Amniotic stem cell (primary cell): ENCODE results near the gene PRKCA.
A peak's percentile ranks its signal among the peaks of the same experiment; 100 is the strongest.
"Not testable (repeated sequence)": the region's sequence is repeated elsewhere in the genome, so short reads cannot be mapped to it uniquely, and the experiment has no call there.

Experiments
- DNase-seq: peaks from one replicate; lab custom pipeline; 2025; lab: John Stamatoyannopoulos, UW

Gene PRKCA

DNA sequence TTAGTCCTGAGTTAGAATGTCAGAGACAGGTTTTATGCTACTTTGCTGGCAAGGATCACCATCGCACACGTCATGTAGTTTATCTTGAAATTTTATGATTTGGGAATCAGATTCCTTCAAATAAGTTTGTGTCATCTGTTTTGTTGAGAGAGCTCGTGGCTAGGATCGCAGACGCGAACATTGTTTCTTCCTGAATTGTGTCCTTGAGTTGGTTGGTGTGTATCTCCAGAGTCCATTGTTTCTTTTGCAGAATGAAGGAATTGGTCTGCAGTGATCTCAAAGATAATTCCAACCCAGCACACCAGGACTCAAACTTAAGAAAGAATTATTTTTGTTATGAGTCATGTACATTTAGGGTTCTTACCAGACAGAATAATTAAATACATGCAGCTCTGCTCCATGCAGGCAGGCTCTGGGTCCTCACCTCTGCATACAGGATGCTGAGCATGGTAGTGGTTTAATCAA lies 51.6 kb downstream of the PRKCA start:
- DNase-seq, result no peak

DNA sequence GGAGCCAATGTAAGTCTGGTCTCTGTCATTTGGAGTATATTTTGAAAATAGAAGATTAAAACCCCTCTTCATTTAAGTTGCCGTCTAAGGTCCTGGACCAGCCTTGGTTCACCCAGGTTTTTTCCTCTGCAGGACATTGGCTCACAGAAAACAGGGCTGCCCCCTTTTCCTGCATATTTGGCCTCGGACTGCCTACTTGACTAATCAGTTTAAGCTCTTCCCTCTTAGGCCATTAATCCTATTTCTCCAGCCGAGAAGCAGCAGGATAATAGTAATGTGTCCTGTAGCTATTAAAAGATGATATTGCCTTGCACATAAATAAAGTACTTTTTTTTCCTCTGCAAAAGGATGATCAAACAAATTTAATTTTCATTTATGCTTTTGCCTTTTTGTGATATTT lies 52.1 kb downstream of the PRKCA start:
- DNase-seq, result no peak

DNA sequence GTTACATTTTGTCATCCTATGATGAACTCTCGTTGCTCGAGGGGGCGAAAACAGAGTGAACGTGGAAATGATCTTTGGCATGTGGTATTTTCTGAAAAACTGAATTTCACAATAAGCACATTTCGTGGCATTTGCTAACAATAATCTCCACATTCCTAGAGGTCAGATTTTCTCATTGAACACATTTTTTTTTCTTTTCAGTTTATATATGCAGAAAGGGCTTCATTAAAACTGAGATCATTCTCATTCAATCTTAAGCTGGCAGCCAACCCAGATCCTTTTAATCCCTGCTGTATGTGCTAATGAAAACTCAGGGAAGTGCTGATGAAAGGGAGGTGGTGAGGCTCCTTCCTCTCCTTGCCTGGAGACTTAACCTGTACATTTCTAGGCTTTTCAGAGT lies 52.6 kb downstream of the PRKCA start:
- DNase-seq, result no peak

DNA sequence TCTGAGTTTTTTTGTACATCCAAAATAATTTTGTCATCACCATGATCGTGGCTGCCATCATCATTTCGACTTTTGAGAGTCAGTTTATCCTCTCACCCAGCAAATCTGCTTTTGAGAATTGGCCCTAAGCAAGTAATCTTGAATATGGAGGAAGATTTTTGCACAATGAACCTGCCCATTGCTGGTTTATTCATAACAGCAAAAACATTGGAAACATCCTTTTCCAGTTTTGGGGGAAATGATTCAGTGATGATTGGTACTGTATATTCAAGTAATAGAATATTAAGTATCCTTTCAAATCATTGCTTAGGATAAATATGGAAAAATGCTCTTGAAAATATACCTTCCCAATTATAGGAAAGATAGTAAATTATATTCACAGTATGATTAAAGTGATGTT lies 53.1 kb downstream of the PRKCA start:
- no peak for DNase-seq

DNA sequence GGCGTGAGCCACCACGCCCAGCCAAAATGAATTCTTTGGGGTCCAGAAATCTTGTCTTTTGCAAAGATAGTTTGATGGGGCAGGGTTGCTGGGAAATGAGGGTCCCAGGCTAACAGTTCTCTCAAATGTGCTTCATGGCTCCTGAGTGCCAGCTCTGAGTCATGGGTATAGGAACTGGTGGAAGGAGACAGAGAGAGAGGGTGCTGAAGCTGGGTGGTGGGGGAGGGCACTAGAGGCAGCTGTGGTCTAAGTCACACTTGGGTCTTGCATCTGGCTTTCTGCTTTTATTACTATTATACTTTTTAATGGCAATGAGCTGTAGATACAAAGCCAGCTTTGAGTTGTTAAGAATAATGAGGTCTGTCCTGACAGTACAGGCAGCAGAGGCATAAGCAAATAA lies 54.6 kb downstream of the PRKCA start:
- DNase-seq, result no peak

DNA sequence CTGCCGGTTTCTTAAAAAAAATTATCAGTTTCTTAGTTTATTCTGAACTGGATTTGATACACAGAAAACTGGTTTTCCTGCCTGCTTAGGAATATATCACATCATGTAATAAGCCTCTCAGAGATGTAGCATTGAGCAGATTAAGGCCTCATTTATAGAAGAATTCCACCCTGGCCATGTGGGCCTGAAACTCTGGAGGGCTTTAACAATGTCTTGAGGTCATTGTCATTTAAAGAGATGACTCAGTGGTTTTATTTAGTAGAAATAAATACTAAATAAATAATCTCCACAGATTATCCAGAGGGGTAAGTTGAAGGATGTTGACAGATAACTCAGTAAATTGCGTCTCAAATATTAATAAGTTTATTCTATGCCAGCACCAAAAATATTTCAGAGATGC lies 56.9 kb downstream of the PRKCA start:
- no peak for DNase-seq

DNA sequence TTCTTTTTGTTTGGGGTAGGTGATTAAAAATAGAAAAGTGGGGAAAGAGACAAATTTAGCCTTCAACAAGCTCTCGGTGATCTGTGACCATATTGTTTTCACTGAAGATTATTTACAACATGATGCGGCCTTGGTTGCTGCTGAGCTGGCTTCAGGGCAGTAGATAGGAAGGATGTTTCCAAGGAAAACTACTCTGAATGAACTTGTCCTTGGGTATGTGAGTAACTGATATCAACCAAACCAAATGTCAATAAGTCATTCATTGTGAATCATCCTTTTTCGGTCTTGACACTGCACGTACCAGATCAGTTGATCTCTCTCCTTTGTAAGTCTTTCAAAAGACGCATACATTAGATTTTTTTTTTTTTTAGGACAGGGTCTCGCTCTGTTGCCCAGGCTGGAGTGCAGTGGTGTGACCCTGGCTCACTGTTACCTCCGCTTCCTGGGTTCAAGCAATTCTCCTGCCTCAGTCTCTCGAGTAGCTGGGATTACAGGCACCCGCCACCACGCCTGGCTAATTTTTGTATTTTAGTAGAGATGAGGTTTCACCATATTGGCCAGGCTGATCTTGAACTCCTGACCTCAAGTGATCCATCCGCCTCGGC lies 58.6 kb downstream of the PRKCA start:
- DNase-seq, result not testable (repeated sequence)

DNA sequence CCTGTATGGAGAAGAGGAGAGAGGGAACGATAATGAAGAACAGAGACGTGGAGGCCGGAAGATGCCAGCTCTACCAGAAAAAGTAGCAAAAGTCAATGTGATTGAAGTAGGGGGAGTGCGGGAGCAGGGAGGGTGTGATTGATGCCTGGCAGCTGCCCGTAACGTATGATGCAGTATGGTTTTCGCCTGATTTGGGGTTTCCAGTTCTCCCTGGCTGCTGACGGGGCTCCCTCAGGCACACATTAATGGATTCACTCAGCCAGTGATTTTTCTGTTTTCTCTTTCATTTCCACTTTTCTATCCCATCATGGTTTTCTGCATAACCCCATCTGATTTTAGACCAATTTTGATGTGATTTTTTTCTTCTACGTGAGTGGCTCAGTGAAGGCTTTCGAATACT lies 62.1 kb downstream of the PRKCA start:
- no peak for DNase-seq

DNA sequence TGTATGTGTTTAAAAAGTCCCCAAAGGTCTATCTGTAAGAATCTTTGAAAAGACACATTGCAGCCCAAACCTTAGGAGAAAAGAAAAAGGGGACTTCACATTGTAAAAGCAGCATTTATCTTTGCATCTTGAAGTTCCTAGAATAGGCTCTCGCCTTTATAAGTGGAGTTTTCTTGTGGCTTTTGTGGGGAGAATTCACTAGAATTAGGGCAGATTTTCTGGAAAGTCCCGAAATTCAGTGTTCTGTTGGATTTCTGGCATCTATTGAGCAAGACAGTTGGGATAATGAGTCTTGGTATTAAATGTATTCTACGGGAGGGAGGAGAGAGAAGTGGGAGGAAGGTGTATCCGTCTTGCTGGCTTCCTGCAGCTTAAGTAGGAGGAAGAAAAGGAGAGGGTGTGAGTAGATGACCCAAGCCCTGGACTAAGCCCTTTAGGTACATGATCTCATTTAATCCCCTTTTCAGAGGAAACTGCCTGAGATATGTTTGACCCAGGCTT lies 62.6 kb downstream of the PRKCA start:
- no peak for DNase-seq

DNA sequence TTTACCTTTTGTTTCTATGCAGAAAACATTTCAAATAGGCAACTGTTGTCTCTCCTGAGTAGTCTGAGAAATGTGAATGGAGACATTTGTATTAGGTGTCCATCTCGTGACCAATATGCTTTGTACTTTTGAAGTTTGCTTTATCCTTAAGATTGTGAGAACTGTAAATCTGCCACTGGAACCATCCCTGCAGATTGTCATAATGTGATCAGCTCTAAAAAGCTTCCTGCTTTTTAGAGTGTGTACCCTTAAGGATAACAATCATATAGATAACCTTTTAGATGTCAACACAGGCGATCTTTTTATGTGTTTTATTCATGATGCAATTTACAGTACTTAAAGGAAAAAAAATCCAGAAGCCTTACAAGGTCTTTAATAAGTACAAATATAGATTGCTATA lies 63.5 kb downstream of the PRKCA start:
- no peak for DNase-seq

DNA sequence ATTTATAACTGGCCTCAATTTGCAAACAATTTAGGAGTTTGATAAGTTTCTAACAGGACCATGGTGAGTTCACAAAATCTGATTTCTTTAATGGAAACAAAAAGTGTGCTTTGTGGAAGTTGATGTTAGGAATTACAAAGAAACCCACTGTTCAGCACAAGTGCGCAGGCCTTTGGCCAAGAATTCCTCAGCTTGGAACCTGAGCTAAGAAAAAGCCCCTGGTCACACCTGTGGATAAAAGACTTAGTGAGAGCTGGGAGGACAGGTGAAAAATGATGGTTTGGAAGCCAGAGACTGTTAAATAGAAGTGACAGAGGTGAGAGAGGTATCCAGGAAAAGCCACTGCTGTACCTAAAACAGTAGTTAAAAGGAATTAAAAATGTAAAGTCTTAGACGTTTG lies 64.7 kb downstream of the PRKCA start:
- no peak for DNase-seq

DNA sequence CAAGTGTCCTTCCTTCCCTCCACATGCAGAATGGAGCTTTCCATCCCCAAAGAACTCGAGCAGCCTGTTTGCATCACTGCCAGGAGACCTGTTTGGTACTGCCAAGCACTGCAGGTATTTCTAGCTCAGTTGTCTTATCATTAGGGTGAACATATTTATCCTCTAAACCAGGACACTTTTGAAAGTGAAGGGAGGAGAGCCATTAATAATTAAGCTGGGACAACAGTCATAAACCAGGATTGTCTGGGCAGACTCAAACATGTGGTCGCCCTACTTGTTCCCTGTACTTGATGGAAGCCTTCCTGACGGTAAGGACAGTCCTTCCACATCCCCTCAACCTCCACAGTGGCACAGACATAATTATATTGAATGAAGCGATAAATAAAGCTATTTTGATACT lies 67.4 kb downstream of the PRKCA start:
- no peak for DNase-seq

DNA sequence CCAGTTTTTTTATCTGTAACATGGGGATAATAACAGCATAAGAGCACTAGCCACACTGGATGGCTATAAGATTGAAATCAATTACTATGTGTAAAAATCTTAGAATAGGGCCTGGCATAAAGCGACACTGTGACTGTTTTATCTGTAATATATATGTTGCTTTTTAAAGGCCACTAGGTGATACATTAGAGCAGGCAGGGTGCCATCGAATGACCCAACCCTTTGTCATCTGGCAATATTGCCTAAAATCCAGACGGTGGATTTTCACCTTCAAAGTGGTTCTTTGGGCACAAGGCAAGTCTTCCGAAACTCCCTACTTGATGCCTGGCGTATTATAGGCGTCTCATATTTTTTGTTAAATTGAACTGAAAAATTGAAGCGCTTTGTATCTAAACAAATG lies 69.1 kb downstream of the PRKCA start:
- DNase-seq, result no peak

DNA sequence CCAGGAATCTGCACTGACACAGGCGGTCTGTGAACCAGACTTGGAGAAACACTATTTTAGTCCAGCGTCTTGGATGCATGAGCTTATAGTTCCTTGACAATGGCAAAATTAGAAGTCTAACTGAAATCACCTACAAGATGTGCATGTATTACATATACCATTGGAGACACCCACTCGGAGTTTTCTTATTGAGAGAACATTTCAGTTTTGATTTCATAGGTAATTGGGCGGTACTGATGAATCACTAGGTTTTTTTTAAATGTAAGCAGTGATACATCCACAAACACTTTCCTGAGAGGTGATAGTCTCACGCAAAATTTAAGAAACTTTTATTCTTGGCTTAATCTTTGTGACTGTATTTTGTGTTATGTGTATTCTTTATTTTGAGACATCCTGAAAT lies 69.8 kb downstream of the PRKCA start:
- no peak for DNase-seq

DNA sequence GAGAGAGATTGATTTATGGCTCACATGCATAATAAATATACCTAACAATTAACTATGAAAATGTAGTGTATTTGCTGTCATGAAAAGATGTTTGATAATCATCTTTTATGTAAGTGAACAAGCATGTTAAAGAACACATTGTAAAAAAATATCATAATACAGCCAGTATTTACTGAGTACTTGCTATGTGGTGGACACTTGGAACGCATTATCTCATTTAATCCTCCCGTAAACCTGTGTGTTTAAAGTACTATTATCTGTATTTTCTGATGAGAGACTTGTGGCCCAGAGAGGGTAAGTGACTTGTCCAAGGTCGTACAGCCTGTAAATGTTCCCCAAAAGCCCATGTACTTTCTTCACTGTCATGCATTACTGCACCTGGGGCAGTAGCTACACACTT lies 70.7 kb downstream of the PRKCA start:
- DNase-seq, result no peak

DNA sequence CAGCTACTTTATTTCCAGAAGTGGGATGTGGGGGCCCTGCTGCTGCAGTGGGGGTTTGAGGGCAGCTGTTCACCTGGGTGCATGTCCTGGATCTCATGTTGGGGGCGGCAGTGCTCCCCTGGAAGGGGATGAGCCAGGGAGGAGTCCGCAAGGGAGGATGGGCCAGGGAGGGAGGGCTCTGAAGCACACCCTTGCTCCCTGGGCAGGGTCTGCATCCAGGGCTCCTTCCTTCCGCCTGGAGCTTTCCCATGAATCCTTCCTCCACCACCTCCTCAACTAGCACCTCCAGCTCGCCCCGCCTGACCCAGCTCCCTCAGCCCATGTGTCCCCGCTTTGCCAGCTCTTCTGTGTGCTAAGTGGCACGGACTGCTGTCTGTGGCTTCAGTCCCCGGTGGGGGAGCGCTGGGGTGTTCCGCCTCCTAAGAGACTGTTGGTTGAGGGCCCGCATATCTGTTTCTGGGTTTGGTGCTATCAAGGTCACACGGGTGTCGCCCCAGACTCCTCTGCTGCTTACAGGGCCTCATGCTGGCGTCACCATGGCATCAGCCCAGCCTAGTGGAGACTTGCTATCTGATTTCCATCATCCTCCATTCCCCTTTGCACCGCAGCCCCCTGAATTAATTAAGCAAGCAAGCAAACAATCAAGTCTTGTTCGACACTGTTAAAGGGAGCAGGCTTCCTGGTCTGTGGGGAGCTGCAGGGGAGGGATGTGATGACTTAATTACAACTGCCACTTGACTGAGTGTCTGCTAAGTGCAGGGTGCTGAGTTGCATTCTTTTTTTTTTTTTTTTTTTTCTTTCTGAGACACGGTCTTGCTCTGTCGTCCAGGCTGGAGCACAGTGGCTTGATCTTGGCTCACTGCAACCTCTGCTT lies 71.8 kb downstream of the PRKCA start:
- DNase-seq, result no peak

DNA sequence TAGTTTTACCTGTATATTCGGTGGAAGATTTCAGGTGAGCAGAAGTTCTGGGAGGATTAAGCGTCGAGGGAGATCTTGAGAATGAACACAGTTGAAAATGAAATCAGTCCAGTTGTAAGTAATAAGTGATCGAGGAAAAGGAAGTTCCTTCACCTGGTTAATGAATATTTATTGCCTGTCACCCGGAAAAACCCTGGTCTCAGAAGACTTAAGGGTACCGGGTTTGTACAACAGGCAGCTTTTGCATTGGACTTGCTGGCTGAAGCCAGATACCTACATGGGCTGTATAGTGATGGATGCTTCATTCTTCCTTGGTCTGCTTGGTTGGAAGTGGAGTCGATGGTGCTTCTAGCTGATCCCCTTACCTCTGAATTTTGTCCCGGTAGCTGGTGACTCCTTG lies 72.7 kb downstream of the PRKCA start:
- DNase-seq, result no peak

DNA sequence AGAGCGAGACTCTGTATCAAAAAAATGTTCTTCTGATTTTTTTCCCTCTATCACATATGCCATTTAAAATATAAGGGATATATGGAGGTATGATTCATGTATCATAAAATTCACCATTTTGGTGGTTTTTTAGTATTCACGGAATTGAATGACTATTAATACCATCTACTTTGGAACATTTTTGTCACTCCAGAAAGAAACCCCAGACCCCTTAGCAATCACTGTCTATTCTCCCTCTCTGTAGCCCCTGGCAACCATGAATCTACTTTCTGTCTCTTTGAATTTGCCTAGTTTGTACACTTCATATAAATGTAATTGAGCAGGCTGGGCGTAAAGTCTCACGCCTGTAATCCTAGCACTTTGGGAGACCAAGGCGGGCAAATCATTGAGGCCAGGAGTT lies 75.9 kb downstream of the PRKCA start:
- no peak for DNase-seq

DNA sequence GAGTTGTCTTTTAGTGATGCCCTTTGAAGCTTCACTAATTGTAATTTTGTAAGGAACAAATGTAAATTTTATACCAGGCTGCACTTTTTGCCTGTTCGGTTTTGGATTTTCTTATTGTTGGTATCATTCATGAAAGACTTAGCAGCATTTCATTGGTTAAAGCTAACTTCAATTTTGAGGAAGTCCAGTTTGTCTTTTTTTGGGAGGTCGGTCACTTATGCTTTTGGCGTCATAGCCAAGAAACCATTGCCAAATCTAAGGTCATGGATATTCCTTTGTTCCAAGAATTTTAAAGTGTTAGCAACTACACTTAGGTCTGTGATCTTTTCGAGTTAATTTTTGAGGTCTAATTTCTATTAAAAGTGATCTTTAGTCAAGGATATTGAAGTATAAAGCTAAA lies 77.1 kb downstream of the PRKCA start:
- no peak for DNase-seq

DNA sequence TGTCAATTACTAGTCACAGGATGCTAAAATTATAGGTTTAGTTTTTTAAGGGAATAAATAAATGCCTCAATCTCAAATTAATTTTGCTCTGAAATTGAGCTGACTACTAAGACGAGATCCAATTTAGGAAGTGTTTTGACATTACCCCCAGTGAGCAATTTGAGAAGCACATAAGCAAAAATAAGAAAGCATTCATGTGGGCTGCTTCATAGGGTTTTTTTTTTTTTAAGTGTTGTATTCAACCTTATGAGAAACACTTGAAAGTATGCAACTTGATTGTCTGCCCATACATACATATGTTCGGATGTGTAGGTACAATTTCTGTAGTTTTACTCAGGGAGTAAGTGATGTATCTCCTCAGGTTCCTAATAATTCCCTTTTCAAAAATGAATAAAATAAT lies 77.6 kb downstream of the PRKCA start:
- DNase-seq, result no peak

DNA sequence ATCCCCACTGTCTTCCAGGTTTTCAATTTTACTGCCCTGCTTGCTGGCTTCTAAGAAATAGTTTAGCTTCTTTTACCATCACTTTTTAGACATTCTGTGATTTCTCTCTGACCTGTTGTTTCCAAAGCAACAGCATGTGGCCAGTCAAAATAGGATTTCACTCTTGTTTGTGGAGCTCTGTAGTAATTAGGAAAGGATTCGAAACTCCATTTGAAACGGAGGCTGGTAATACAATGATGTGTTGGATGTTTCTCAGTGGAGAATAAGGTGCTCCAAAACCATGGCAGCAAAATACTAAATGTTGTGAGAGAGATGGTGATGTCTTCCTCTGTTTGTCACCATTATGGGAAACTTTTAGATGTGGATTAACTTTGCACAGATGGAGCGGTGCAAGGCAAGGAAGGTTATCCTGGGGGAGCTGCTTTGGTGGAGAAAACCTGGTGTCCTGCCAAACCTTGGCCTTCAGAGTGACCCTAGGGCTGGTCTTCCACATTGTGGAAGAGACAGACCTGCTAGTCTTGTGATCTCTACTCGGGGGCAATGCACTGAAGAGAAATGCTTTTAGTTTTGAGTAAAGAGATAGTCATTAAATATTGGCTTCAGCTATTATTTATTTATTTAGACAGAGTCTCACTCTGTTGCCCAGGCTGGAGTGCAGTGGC lies 79.4 kb downstream of the PRKCA start:
- DNase-seq, result no peak

DNA sequence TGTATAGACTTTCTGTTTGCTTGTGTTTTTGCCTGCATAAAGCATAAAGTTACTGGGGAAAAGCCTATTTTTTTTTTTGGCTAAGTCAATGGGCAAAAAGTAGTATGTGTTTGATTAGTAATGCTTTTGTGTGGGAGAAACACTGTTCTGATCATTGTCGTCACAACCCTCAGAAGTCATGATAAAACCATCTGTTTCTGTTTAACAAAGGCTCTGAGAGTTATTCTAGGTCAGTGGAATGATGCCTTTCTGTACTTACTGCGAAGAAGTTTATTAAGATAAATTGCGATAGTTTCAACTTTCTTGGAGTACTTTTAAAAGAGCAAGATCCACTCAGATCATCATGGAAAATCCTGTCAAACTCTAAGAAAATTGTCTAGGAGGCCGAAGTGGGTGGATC lies 80.9 kb downstream of the PRKCA start:
- DNase-seq, result peak; percentile 12
